HG03280 (cell line): Measurements from ENCODE around the gene ZNHIT1.
A peak's percentile ranks its signal among the peaks of the same experiment; 100 is the strongest.

Experiments used
- ATAC-seq: cut with Tn5 transposase; IDR thresholded peaks from one replicate; pipeline ENCODE4 v1.9.1; 2021; ENCODE audit warnings: mild to moderate bottlenecking, moderate library complexity; ENCODE audit not compliant: unreplicated experiment

The ZNHIT1 gene

GRCh38 chr7:101217388-101218235 lies at the start of gene ZNHIT1, which contains the start of gene PLOD3:
TSS of gene ZNHIT1 (plus strand) at chr7:101218165. CDS start at chr7:101218196, 31 bp downstream.
TSS of gene PLOD3 (minus strand) at chr7:101217581. CDS start at chr7:101217274, 307 bp downstream.
- peak; percentile 61 for ATAC-seq

- ATAC-seq: no peak
Measured at GRCh38 chr7:101168412-101169049, 49.4 kb upstream of the ZNHIT1 start.

GRCh38 chr7:101169110-101169837 lies 48.7 kb upstream of the ZNHIT1 start:
- ATAC-seq: no peak

GRCh38 chr7:101169838-101170551 lies 48.0 kb upstream of the ZNHIT1 start:
- no peak for ATAC-seq

GRCh38 chr7:101170617-101171441 lies 47.1 kb upstream of the ZNHIT1 start:
- no peak for ATAC-seq

- no peak for ATAC-seq
Measured at GRCh38 chr7:101171442-101171837, 46.5 kb upstream of the ZNHIT1 start.

- ATAC-seq: no peak
Measured at GRCh38 chr7:101172005-101172853, 45.7 kb upstream of the ZNHIT1 start.

GRCh38 chr7:101172854-101173751 lies 44.9 kb upstream of the ZNHIT1 start:
- ATAC-seq: no peak

GRCh38 chr7:101173752-101174244 lies 44.2 kb upstream of the ZNHIT1 start:
- peak; percentile 66 for ATAC-seq

- no peak for ATAC-seq
Measured at GRCh38 chr7:101174322-101174854, 43.6 kb upstream of the ZNHIT1 start.

- no peak for ATAC-seq
Measured at GRCh38 chr7:101175664-101176063, 42.3 kb upstream of the ZNHIT1 start.

GRCh38 chr7:101177644-101178043 lies 40.3 kb upstream of the ZNHIT1 start:
- ATAC-seq: no peak

- no peak for ATAC-seq
Measured at GRCh38 chr7:101179117-101179516, 38.8 kb upstream of the ZNHIT1 start.

GRCh38 chr7:101179713-101180112 lies 38.3 kb upstream of the ZNHIT1 start:
- ATAC-seq: no peak

- ATAC-seq: no peak
Measured at GRCh38 chr7:101180130-101180755, 37.7 kb upstream of the ZNHIT1 start, which contains the start of gene NAT16. TSS of gene NAT16 (minus strand) at chr7:101180293. CDS start at chr7:101174807, 5,486 bp downstream.

- no peak for ATAC-seq
Measured at GRCh38 chr7:101185258-101185839, 32.6 kb upstream of the ZNHIT1 start.

GRCh38 chr7:101186194-101186593 lies 31.8 kb upstream of the ZNHIT1 start:
- no peak for ATAC-seq
